Kidney capillary endothelial cell (primary cell): ENCODE results near the gene MARCHF2.

Source experiments
- DNase-seq: peaks from one replicate; pipeline ENCODE4 v3.0.0-alpha.2; 2018; ENCODE audit warnings: low spot score

Gene MARCHF2

DNA sequence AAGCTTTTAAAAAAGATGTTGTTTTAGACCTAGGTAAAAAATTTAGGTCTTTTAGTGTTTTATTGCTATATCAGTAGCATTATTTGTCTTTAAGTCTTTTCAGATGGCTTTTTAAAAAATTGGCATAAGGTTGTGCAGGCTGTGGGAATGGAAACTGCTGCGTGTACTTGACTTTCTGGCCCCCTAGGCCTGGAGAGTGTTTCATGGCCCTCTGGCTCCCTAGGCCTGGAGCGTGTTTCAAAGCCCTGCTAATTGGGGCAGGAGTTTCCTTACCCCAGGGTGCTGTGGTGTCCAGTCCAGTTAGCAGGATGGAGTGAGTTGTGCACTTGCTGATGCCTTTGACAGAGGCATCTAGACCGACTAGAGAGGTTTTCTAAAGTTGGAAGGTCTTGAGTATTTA is 65.5 kb downstream of the MARCHF2 start:
- DNase-seq = no peak

DNA sequence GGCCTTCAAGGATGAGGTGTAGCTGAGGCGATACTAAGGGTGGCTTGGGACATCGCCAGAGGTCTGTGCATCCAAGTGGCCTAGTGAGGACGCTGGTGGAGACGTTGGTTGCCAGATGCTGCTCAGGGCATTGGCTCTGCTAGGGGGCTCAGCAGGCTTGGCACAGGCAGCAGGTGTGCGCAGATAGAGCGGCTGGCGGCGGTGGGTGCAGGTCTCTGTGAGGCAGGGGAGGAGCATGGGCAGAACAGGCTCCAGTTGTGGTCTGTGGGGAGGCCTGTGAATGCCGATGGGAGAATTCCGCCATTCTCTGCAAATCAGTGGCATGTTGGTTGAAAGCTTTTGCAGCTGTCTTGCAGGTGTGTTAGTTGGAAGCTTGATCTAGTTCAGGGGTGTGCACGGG is 68.1 kb downstream of the MARCHF2 start:
- no peak for DNase-seq

- no peak for DNase-seq
Observed at GRCh38 chr19:8481616-8482015, 68.5 kb downstream of the MARCHF2 start.

GRCh38 chr19:8482696-8483095 is 69.6 kb downstream of the MARCHF2 start:
- DNase-seq = no peak

DNA sequence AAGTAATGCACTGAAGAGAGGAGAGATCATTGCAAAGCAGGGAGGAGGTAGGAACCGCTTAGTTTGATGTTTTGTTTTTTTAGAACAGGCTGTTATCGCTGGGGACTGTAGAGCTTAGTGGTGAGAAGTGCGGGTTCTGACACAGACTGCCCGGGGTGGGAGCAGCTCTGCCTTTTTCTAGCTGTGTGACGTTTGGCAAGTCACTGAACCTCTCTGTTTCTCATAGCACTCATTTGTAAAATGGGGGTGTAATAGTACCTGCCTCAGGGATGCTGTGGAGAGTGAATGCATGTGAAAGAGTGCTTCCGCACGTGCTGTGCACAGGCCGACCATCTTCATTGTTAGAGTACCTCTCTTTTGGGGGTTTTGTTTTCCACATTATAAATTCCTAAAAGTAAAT is 70.1 kb downstream of the MARCHF2 start:
- DNase-seq = no peak

- DNase-seq = no peak
Observed at GRCh38 chr19:8484331-8484894, 71.3 kb downstream of the MARCHF2 start.

- DNase-seq = no peak
Observed at GRCh38 chr19:8485561-8486371, 72.7 kb downstream of the MARCHF2 start.

GRCh38 chr19:8486661-8487136 is 73.6 kb downstream of the MARCHF2 start:
- DNase-seq = no peak

GRCh38 chr19:8487137-8487851 is 74.2 kb downstream of the MARCHF2 start:
- DNase-seq = no peak

DNA sequence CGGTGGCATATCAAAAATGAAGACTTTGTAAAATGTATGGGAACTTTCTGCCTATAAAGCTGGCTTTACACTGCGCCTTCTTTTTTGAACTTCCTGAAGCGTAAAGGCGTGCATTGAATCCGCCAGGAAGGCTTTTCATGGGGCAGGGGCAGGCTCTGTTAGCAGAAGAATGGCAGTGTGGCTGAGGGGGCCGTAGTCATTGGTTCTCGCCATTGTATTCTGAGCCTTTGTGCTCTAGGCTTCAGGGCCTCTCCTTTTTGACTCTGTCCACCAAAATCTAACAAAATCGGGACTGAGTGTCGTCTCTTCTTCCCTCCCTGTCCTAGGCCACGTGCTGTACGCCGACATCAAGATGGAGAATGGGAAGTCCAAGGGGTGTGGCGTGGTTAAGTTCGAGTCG is 75.3 kb downstream of the MARCHF2 start:
- DNase-seq = no peak
